Stimulated activated CD4-positive, alpha-beta T cell treated with anti-CD3 and anti-CD28 coated beads, Interleukin-1b, Interleukin-23, amount 100 ng/mL, for 24 hours (primary cell): Measurements from ENCODE around the gene LPP.
A peak's percentile ranks its signal among the peaks of the same experiment; 100 is the strongest.

Experiments
- DNase-seq, 4 experiments: peaks; one replicate each; pipeline ENCODE4 v3.0.0-alpha.2; 2020; ENCODE audit warnings: low read depth in 4 of 4, low spot score in 1 of 4

The LPP gene

DNA sequence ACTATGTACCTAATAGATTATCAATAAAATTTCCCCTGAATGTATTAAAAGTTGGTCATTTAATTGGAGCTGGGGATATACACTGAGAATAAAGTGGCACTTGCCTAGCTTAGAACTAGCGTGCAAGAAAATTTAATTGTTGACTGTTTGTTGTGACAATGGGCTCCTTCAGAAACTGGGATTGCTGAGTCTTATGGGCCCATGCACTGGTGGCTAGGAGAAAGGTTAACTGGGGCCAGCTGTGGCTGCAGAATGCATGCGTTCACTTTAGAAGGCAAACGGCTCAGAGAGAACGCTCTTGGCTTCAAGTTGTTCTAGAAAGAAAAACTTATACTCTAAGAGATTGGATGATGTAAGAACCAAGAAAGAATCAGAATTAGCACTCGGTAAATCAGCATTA lies 18.7 kb upstream of the LPP start:
- no peak for DNase-seq

DNA sequence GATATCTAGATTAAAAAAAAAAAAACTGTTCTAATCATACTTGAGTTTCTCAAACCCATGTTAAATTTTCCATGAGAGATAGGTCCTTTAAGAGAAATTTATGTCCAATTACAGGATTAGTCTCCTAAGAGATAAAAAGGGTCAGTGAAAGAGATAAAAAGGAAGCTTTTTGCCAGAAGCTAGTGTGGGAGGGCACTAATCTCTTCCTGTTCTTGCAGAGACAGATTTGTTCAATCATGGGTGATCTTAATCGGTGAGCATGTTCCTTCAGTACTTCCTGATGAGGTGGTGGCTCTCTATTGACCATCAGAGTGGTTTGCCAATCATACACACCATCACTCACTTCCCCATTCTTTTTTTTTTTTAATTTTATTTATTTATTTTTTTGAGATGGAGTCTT lies 16.9 kb upstream of the LPP start:
- DNase-seq, result no peak

DNA sequence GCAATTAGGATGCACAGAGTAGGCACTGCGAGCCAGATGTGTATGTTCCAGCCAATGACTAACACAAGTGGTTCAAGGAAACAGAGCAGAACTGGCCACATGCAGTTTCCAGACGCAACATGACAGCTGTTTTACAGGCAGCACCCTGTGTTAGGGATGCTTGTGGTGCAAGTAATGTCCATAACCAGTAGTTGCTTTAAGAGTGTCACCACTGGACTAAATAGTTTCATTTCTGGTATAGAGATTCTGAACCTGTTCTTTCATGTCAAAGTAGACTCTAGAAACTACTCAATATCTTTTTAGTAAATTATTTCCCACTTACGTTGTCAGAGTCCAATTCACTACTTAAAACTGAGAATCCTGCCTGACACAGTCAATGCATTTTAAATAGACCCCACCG lies 14.5 kb upstream of the LPP start:
- DNase-seq, result no peak

DNA sequence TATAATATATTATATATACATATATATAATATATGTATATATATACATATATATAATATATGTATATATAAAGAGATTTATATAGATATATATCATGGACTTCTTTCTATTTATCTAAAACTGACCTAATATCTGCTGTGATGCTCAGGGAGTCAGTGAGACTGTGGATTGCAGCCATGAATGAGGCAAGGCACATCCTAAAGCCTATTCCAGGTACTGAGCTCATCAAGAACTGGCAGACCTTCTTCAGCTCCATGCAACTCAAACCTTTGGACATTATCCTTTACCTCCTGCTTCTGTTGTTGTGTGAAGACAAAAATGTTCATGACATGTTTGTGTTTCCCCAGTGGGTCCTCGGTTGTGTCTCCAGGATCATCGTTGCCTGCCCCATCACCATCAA lies 7.7 kb upstream of the LPP start:
- no peak for DNase-seq

DNA sequence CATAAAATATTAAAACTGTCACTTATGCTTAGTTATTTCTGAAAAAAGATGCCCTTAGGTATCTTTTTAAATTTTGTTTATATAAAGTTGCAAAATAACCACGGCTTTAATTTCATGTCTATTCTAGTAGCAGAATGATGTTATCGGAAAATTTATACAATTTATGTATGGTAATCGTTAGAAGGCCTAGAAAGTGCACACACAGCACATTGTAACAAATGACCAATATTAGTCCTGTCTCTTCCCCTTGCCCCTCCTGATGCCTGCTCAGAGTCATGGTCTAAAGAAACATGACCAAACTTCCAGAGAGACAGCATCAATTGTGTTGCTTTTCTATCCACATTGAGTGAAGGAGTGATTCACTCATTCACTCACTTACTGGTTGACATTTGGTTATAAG lies 6.2 kb upstream of the LPP start:
- DNase-seq, result no peak

DNA sequence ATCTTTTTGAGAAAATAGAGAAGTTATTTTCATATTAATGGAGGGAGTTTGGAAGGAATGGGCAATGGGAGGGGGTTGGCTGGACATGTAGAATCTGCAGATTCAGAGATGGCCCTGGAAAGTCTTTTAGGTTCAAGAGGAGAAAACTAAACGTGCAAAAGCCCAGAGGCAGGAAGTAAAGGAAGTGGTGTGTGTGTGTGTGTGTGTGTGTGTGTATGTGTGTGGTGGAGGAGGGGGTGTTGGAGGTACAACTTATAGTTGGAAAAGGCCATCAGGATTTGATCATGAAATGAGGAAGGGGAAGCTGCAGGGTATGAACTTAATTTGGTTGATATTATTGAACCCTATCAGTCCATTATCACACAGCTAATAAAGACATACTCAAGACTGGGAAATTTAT lies 5.6 kb upstream of the LPP start:
- no peak for DNase-seq

DNA sequence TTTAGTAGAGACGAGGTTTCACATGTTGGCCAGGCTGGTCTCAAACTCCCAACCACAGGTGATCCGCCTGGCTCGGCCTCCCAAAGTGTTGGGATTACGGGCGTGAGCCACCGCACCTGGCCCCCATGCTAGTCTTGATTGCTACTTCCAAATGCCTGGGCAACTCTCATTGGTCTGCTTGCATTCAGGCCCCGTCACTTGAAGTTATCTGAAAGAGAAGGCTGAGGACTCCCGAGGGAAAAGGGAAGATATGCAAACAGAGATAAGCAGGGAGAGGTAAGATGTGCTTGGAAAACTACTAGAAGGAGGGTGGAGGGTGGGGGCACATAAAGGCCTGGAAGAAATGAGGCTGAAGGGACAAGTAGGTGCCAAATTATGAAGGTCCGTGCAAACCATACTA lies 4.4 kb upstream of the LPP start:
- no peak for DNase-seq

DNA sequence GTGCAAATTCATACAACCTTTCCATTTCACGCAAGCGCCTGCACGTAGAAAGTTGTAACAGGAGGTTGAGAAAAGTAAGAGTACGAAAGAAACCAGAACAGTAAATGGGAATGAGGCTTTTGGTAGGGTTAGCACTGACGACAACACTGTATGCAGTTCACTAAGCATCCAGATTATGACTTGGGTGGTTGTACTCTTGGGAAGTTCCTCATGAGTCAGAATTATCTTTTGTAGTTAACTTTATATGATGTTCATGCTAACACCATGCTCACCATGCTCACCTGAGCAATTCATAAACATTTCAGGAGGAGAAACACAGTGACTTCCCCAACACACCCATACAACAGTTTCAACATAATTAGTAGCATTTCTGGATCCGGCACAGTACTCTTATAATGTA lies 3.0 kb upstream of the LPP start:
- DNase-seq, result no peak

GRCh38 chr3:188151438-188151837 lies 2.5 kb upstream of the LPP start:
- DNase-seq, result no peak

DNA sequence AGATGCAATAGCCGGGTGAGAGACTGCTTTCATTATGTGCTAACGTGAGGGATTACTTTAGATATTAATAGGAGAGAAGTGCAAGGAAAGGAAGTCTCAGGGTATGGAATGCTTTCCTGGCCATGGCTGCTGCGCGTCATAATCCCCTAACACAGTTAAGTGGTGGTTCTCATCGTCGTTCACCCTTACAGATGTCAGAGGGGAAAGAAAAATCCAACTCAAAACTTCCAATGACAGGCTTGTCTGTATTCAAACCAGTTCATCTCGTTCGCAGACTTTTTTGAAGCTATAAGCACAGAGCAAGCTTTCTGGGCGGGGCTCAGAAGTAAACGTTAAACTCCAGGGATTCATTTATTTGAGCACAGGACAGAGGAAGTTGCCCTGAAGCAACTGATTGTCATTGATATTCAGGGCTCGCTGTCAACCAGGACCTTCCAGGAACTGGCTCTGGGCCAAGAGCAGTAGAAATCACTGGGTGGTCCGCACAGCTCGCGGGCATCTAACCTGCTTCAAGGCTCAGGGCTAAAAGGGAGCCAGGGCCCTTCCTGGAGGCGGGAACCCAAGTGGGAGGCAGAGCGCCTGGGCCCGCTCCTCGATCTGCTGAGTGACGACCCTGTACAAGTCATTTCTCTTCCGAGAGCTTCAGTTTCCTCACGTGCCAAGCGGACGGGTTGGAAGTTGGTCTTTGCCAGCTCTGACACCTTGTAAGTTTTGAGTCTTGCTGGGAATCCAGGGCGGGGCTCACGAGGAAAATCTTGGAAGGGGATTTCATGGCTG lies 1.1 kb upstream of the LPP start:
- DNase-seq, result no peak

- DNase-seq, result peak in 1 of 4 experiments; percentile 26
Observed at GRCh38 chr3:188153437-188154013, 432 bp upstream of the LPP start.

- DNase-seq, result no peak
Observed at GRCh38 chr3:188154809-188155574, 1.0 kb downstream of the LPP start.

- no peak for DNase-seq
Observed at GRCh38 chr3:188156056-188156455, 2.1 kb downstream of the LPP start.

DNA sequence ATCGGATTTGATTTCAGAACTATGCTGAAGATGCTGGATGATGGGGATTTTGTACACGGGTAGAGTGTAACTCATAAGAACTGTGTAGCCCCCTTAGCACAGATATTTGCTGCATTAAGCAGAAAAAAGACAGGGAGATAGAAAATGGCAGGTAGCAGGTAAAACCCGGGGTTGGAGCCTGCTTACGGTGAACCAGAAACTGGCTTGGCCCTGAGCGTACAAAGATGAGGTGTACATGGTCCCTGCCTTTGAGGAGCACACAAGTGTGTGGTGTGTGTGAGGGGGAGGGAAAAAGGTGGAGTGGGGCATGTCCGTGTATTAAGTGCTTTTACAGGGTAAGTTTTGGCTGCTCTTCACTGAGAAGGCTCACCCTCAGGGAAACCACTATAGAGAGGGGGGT lies 3.5 kb downstream of the LPP start:
- no peak for DNase-seq

DNA sequence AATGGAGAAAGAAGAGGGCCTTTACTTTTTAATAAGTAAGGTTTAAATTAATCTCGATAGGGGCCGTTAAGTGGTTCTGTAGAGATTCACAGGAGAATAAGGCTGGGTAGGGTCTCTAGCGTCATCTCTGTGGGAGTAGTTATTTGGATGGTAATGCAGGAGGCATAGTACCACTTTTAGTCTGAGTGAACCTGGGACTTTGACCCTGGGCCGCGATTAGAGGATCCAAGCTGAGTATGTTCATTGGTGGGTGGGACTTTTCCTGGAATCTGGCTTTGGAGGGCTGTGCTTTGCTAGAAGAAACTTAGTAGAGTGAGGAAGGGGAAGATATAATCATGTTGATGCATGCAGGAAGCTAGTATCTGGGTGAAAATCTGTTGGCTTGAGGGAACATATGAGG lies 4.0 kb downstream of the LPP start:
- DNase-seq, result no peak

DNA sequence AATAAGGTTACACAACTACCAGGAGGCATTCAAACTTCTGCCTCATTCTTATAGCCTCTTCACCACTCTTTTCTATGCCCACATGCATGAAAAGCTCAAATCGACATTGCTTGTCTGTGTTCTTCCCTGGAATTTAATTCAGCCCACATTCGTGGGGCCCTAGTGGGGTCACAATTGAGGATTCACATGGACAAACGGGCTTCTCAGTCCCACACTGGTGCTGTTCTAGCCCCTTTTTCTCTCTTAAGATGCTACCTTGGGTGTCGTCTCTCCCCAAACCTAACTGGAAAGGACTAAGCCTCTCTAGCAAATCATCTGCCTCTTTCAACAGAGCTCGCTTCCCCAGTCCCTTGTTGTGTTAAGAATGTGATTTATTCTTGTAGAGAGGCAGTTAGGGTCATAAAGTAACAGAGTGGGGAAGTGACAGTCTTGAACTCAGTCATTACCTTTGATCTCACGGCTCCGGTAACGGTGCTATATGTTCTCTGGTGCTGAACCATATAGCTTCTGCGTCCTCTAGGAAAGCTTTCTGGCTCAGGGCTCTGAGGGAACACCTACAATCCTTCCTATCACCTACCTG lies 4.9 kb downstream of the LPP start:
- no peak for DNase-seq

DNA sequence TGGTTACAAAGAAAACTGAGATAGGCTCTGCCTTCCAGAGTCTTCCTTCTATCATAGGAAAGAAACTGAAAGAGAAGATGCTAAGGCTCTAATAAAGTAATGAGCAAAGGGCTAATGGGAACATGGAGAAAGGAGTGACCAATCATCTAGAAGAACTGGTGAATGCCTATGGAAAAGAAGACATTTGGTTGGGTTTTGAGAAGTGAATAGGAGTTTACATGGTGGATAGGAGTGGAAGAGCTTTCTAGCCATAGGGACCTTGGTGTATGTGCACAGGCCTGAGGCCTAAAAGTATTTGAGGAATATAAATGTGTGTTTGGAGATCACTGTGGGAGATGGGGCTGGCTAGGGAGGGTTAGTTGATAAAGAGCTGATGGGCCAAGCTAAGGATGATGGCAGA lies 6.8 kb downstream of the LPP start:
- DNase-seq, result no peak

DNA sequence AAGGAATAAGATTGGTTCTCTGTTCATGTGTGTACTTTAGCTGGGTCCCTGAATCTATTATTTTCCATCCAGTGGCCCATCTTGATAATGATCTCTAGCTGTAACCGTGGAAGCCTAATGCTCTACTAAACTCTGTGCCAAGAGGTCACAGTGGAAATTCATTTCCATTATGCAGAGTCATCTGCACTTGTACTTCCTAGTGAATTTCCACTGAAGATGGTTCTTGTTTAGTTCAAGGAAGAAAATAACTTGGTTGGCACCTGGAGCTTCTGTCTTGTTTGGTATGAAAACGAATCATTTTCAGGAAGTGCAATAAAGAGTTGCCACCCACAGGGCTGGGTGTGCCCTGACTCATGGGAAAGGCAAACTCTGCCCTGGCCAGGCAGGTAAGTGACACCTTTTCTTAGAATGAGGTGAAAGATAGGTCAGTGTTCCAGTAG lies 10.3 kb downstream of the LPP start:
- DNase-seq, result no peak

DNA sequence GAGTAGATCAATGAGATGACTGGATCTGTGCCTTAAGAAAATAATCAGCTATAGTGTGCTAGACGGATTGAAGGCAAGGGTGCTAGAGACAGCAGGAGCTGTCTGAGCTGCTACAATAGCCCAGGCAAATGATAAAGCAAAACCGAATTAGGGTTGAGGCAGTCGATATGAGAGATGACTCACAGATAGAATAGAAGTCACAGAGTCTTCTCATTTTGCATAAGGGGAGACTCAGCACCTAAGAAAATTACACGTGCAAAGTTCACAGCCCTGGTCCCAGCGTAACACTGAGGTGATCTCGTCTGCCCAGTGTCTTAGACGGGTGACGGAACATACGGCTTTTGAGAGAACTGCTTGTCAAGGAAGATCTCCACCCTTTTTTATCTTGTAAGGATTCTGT lies 11.6 kb downstream of the LPP start:
- DNase-seq, result peak in 1 of 4 experiments; percentile 20

DNA sequence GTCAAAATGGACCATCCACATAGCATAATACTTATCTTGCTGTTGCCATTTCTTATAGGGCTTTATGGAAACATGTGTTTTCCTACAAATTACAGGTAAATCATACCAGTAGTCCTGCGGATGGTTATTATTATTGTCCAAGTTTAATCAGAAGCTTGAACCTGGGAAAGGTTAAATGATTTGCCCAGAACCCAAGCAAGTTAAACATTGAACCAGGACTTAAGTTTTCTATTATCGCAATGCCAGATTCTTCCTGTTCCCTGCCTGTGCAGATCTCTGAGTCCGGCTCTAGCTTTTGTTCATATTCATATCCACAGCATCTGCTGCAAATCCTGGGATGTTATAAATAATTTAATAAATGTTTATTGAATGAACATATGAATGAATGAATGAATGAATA lies 12.5 kb downstream of the LPP start:
- no peak for DNase-seq

GRCh38 chr3:188168186-188168585 lies 14.2 kb downstream of the LPP start:
- DNase-seq, result no peak

- DNase-seq, result no peak
Observed at GRCh38 chr3:188168648-188169047, 14.7 kb downstream of the LPP start.
